Measurements from ENCODE around the gene SRSF12.
"Not testable (repeated sequence)": the region's sequence is repeated elsewhere in the genome, so short reads cannot be mapped to it uniquely, and the experiment has no call there.

SRSF12 gene

DNA sequence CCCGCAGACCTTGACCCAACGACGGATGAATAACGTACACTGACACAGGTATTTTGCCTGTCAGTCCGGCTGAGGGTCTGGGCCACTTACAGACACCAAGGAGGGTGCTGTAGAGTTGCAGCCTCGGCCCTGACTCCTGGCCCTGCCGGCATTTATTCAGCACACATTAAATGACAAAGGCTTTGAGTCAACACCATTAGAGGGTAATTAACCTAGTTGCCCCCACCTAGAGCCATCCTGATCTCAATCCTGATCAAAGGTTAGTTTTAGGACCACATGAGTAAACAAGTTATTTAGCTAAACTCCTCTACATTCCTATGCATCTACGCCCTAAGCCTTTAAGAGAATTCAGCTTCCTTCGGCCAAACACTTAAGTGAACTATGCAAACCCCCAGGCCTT lies 16.1 kb upstream of the SRSF12 start:
- Histone ChIP-seq H3K27ac (no peak overlapping the region), H3K36me3 (no peaks in the 10 kb centered on the region), H3K9me3 (replicated peaks in 1 of 11) (peaks cover 0 to 8% (median 0%) of the 10 kb centered on the region in 11 experiments; a peak in 9 of 22 replicates), H4K20me1 (no peaks in the 10 kb centered on the region), H3K27me3 (no peaks in the 10 kb centered on the region), H3K4me3 (no peak overlapping the region), H3K4me2 (no peak overlapping the region), H3K4me1 (no peaks in the 10 kb centered on the region), H3K9ac (no peak overlapping the region)
- no peak for TF ChIP-seq Cebpa-rat (IDR thresholded peaks at IDR 0.05)

DNA sequence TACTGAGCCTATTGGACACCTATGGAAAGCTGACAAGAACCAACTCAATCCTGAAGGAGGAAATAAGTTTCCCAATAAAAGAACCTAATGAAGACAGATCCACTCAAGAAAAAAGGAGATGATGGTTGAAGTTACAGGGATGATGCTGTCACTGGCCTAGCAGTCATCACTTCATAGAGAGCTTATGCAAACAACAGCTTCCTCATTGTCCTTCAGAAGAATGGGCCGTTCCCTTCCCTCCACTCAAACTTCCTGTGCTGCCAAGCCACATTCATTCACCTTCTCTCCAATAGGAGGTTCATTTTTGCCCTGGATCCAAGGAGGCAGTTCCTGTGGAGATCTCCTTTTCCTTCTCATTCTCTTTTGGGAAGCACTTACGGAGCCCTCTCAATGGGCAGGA lies 14.2 kb upstream of the SRSF12 start:
- no peak overlapping the region for H3K4me3 ChIP-seq
- H3K4me2 ChIP-seq: no peak overlapping the region
- no peaks in the 10 kb centered on the region for H3K36me3 ChIP-seq
- H3K4me1 ChIP-seq: no peaks in the 10 kb centered on the region
- no peaks in the 10 kb centered on the region for H3K27me3 ChIP-seq
- no peak overlapping the region for H3K9ac ChIP-seq
- no peaks in the 10 kb centered on the region for H4K20me1 ChIP-seq
- TF ChIP-seq Cebpa-rat (IDR thresholded peaks at IDR 0.05): no peak
- no peak overlapping the region for H3K27ac ChIP-seq
- peaks cover 0 to 27% (median 12%) of the 10 kb centered on the region in 11 experiments; a peak in 15 of 22 replicates for H3K9me3 ChIP-seq (replicated peaks in 1 of 11)

DNA sequence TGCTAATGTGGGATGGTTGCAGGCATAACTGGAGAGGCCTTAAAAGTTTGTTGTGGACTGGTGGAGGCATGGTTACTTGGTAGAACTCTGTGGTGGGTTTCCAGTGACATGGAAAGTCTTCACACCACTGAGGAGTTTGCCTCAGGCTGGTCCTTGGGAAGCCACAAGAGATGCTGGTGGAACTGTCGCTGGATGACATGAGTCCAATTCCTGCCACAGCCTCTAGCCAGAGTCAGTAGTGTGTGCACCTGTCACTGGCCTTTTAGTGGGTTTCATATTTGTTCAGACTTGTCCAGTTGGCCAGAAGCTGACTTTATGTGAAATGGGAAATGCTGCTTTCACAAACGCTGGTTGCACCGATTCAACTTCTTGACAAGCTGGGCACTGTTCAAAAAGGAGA lies 13.7 kb upstream of the SRSF12 start:
- Histone ChIP-seq H3K27ac (no peak overlapping the region), H3K36me3 (no peaks in the 10 kb centered on the region), H3K4me1 (no peaks in the 10 kb centered on the region), H3K27me3 (no peaks in the 10 kb centered on the region), H3K4me3 (no peak overlapping the region), H4K20me1 (no peaks in the 10 kb centered on the region), H3K4me2 (no peak overlapping the region), H3K9me3 (replicated peaks in 1 of 11) (peaks cover 0 to 29% (median 12%) of the 10 kb centered on the region in 11 experiments; a peak in 15 of 22 replicates), H3K9ac (no peak overlapping the region)
- TF ChIP-seq Cebpa-rat (IDR thresholded peaks at IDR 0.05): no peak

DNA sequence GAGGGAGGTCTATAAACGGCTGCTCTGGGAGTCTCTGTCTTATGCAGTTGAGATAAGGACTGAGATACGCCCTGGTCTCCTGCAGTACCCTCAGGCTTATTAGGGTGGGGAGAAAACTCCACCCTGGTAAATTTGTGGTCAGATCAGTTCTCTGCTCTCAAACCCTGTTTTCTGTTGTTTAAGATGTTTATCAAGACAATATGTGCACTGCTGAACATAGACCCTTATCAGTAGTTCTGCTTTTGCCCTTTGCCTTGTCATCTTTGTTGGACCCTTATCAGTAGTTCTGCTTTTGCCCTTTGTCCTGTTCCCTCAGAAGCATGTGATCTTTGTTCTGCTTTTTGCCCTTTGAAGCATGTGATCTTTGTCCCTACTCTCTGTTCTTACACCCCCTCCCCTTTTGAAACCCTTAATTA lies 10.4 kb upstream of the SRSF12 start:
- not testable (repeated sequence) for H3K4me2 ChIP-seq, H3K27me3 ChIP-seq, H3K9ac ChIP-seq, H3K4me1 ChIP-seq, H4K20me1 ChIP-seq, H3K4me3 ChIP-seq, H3K36me3 ChIP-seq
- Histone ChIP-seq H3K27ac (peak overlapping the region in 2 of 11 experiments; percentile 2 to 35; a peak in 1 of 22 replicates), H3K9me3 (replicated peaks in 1 of 11) (peaks cover 0 to 29% (median 12%) of the 10 kb centered on the region in 11 experiments; a peak in 15 of 22 replicates)

DNA sequence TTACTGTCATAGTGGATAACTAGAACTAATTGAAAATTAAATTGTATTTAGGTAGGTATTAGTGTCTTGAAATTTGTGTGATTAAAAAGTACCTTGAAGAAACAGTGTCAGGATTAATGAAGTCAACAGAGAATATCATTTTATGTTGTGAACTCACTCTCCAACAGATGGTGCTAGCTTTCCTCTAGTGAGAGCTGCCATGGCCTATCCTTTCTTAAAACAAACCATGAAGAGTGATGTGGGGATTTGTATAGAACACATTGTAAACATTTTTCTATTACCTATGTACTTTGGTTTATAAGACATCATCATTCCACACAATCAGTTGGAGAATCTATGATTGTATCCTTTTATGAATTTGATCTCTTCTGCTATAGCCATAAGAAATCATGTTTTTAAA lies 4.8 kb upstream of the SRSF12 start:
- Histone ChIP-seq H3K27me3 (peaks cover 0 to 10% (median 7%) of the 10 kb centered on the region in 11 experiments; a peak in 16 of 22 replicates), H3K9ac (no peak overlapping the region), H4K20me1 (no peaks in the 10 kb centered on the region), H3K36me3 (no peaks in the 10 kb centered on the region), H3K9me3 (replicated peaks in 1 of 11) (peaks cover 0 to 8% (median 5%) of the 10 kb centered on the region in 11 experiments; a peak in 11 of 22 replicates), H3K27ac (no peak overlapping the region), H3K4me2 (no peak overlapping the region), H3K4me1 (no peaks in the 10 kb centered on the region), H3K4me3 (no peak overlapping the region)
- TF ChIP-seq Cebpa-rat (IDR thresholded peaks at IDR 0.05): no peak

DNA sequence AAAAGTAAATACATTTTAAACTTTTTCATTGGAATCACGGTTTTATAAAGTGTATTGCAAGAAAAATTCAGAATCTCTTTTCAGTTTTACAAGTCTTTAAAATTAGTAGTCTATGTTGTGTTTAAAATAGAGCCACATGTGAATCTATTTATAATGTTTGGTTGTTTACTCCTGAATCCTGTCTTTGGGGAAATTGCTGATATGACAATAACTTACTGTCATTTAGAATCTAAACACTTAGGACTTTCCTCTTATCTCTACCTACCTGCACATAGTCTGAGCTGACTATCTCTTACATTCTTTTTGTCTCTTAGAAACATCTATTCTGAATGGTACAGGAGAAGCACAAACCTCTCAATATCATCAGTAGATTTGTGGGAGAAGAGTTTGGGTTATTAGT lies 4.1 kb upstream of the SRSF12 start:
- TF ChIP-seq Cebpa-rat (IDR thresholded peaks at IDR 0.05): no peak
- peaks cover 0 to 3% (median under 1%) of the 10 kb centered on the region in 10 experiments; a peak in 1 of 20 replicates for H3K4me1 ChIP-seq
- H4K20me1 ChIP-seq: no peaks in the 10 kb centered on the region
- H3K27me3 ChIP-seq: peaks cover 0 to 17% (median 14%) of the 10 kb centered on the region in 11 experiments; a peak in 18 of 22 replicates
- H3K9ac ChIP-seq: no peak overlapping the region
- H3K4me3 ChIP-seq: no peak overlapping the region
- H3K4me2 ChIP-seq: no peak overlapping the region
- no peaks in the 10 kb centered on the region for H3K36me3 ChIP-seq
- no peak overlapping the region for H3K27ac ChIP-seq
- peaks cover 0 to under 1% (median 0%) of the 10 kb centered on the region in 11 experiments; a peak in 1 of 22 replicates for H3K9me3 ChIP-seq (replicated peaks in 1 of 11)

DNA sequence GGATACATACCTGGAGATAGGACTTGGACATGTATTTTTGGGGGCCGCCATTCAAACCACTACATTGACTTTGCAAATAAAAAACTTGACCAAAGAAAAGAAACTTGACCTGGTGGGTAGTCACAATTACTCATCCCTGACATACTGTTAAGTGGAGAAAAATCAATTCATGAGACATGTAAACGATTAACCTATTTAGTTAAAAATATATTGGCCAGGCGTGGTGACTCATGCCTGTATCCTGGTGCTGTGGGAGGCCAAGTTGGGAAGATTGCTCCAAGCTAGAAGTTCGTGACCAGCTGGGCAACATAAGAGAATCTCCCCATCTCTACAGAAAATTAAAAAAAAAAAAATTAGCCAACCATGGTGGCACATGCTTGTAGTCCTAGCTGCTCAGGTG lies 2.5 kb upstream of the SRSF12 start:
- Histone ChIP-seq H3K27ac (no peak overlapping the region), H3K36me3 (no peaks in the 10 kb centered on the region), H4K20me1 (no peaks in the 10 kb centered on the region), H3K4me2 (no peak overlapping the region), H3K4me3 (no peak overlapping the region), H3K27me3 (peaks cover 0 to 24% (median 22%) of the 10 kb centered on the region in 11 experiments; a peak in 18 of 22 replicates), H3K4me1 (peaks cover 0 to 6% (median 1%) of the 10 kb centered on the region in 10 experiments; a peak in 1 of 20 replicates), H3K9ac (no peak overlapping the region), H3K9me3 (replicated peaks in 1 of 11) (no peaks in the 10 kb centered on the region)
- TF ChIP-seq Cebpa-rat (IDR thresholded peaks at IDR 0.05): no peak

DNA sequence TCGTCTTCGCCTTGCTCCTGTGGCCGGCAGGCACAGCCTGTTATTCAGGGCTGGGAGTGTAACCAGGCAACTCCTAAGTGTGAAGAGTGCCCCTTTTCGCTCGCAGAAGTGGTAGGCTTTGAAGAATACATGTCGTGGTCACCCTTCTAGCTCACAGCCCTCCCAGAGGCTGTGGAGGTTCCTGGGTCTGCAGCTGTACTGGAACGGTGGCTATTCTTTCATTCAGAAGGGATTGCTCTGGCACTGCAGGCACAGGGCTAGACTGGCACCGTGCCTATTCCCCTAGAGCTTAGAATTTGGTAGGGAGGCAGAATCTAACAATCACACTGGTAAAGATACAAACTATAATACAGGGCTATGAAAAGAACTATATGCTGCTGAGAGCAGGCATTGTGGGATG lies 1.1 kb upstream of the SRSF12 start:
- H4K20me1 ChIP-seq: no peaks in the 10 kb centered on the region

DNA sequence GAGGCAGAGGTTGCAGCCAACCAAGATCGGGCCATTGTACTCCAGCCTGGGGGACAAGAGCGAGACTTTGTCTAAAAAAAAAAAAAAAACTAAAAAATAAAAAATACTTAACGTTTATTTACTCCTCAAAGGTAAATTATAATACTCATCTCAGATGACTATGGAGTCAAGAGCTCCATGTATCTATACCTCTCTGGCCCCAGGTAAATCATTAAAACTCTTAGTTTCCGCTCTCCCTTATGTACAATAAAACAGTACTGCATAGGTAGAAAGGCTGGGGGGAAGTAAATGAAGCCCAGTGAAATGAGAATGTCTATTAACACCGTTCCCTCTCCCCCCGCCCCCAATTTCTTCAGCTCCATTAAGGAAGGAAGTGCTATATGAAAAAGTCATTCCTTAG lies 1.2 kb downstream of the SRSF12 start:
- Histone ChIP-seq H3K4me2 (peak overlapping the region; percentile 70 to 86 (median 81)), H3K4me1 (peaks cover 0 to 6% (median 1%) of the 10 kb centered on the region in 10 experiments; a peak in 1 of 20 replicates), H3K27ac (no peak overlapping the region), H3K9me3 (replicated peaks in 1 of 11) (no peaks in the 10 kb centered on the region), H3K9ac (peak overlapping the region in 1 of 11 experiments; percentile 73; a peak in 1 of 22 replicates), H3K27me3 (peaks cover 0 to 24% (median 22%) of the 10 kb centered on the region in 11 experiments; a peak in 18 of 22 replicates), H3K36me3 (no peaks in the 10 kb centered on the region), H4K20me1 (no peaks in the 10 kb centered on the region), H3K4me3 (peak overlapping the region in 7 of 10 experiments; percentile 56 to 74 (median 64); a peak in 10 of 20 replicates)
- TF ChIP-seq Cebpa-rat (IDR thresholded peaks at IDR 0.05): no peak

More for the DNA sequence above, 1.1 kb upstream of the SRSF12 start:
- H3K27ac ChIP-seq: no peak overlapping the region
- no peak overlapping the region for H3K4me2 ChIP-seq
- H3K9me3 ChIP-seq (replicated peaks in 1 of 11): no peaks in the 10 kb centered on the region
- no peak for TF ChIP-seq Cebpa-rat (IDR thresholded peaks at IDR 0.05)
- H3K27me3 ChIP-seq: peaks cover 0 to 24% (median 22%) of the 10 kb centered on the region in 11 experiments; a peak in 18 of 22 replicates
- no peak overlapping the region for H3K4me3 ChIP-seq
- H3K4me1 ChIP-seq: peaks cover 0 to 6% (median 1%) of the 10 kb centered on the region in 10 experiments; a peak in 1 of 20 replicates
- H3K36me3 ChIP-seq: no peaks in the 10 kb centered on the region
- H3K9ac ChIP-seq: no peak overlapping the region

DNA sequence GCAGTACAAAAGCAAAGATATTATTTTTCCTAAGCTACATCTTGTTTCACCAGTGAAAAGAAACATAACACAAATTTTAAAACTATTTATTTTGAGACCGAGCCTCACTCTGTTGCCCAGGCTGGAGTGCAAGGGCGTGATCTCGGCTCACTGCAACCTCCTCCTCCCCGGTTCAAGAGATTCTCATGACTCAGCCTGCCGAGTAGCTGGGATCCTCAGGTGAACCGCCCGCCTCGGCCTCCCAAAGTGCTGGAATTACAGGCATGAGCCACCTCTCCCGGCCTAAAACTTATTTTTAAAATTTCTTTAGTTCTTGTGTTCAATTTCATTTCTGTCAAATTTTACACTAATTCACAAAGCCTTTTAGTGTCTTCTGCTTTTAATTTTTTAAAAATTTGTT lies 5.9 kb downstream of the SRSF12 start:
- no peak for TF ChIP-seq Cebpa-rat (IDR thresholded peaks at IDR 0.05)
- Histone ChIP-seq H3K27ac (no peak overlapping the region), H3K36me3 (no peaks in the 10 kb centered on the region), H4K20me1 (no peaks in the 10 kb centered on the region), H3K4me3 (no peak overlapping the region), H3K9me3 (replicated peaks in 1 of 11) (no peaks in the 10 kb centered on the region), H3K9ac (no peak overlapping the region), H3K27me3 (peaks cover 0 to 10% (median 7%) of the 10 kb centered on the region in 11 experiments; a peak in 17 of 22 replicates), H3K4me1 (peaks cover 0 to 3% (median under 1%) of the 10 kb centered on the region in 10 experiments; a peak in 1 of 20 replicates), H3K4me2 (no peak overlapping the region)

Measured in BLaER1 treated with 17β-estradiol and CSF1 and Interleukin-3, amounts not matched to agents 10 nM and 100 nM (cell line).